ENCODE data around the gene KLK1.
"Not testable (repeated sequence)": the region's sequence is repeated elsewhere in the genome, so short reads cannot be mapped to it uniquely, and the experiment has no call there.

Gene KLK1

DNA sequence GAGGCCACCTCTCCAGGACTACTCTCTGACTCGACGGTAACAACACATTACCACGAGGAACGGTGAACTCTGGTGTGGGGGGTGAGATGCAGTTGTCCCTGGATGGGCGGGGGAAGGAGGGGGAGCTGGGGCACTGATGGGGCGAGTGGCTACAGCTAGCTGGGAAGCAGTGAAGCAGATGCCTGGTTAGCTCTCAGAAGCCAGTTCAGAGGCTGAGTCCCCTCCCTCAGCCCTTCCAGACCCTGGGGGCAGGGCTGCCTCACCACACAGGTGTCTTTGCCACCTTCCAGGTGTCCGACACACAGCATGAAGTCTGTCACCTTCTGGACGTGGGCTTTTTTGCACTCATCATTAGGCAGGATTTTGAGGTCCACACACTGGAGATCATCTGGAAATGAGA is 4.0 kb downstream of the KLK1 start:
- H3K27ac ChIP-seq, result no peak overlapping the region
- TF ChIP-seq, protein P1, sequence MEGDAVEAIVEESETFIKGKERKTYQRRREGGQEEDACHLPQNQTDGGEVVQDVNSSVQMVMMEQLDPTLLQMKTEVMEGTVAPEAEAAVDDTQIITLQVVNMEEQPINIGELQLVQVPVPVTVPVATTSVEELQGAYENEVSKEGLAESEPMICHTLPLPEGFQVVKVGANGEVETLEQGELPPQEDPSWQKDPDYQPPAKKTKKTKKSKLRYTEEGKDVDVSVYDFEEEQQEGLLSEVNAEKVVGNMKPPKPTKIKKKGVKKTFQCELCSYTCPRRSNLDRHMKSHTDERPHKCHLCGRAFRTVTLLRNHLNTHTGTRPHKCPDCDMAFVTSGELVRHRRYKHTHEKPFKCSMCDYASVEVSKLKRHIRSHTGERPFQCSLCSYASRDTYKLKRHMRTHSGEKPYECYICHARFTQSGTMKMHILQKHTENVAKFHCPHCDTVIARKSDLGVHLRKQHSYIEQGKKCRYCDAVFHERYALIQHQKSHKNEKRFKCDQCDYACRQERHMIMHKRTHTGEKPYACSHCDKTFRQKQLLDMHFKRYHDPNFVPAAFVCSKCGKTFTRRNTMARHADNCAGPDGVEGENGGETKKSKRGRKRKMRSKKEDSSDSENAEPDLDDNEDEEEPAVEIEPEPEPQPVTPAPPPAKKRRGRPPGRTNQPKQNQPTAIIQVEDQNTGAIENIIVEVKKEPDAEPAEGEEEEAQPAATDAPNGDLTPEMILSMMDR (conservative IDR thresholded peaks at IDR 0.05), result no peak

DNA sequence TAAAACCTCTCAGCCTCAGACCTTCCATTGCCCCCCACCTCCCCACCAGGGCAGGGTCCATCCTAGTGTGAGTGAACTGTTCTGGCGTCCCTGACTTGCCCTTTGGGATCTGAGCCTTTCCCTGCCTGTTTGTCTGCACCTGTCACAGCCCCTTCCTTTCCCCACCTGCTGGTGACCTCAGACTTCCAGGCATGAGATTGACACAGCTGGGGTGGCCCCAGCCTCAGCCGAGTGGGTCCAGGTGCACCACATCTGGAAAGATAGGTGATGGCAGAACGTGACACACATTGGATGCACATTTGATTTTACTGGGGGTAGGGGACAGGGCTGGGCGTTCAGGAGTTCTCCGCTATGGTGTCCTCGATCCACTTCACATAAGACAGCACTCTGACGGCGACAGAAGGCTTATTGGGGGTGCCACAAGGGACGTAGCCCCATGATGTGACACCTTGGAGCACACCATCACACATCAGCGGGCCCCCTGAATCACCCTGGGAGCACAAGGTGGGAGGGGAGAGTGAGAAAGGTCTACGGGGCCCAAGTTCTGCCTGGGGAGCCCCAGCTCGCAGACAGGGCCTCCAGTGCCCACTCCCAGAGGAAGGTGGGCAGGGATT is 4.6 kb downstream of the KLK1 start:
- peak overlapping the region; percentile 78; the same call in 1 of the 2 replicates for H3K27ac ChIP-seq
- TF ChIP-seq, protein P1 (conservative IDR thresholded peaks at IDR 0.05), result no peak

DNA sequence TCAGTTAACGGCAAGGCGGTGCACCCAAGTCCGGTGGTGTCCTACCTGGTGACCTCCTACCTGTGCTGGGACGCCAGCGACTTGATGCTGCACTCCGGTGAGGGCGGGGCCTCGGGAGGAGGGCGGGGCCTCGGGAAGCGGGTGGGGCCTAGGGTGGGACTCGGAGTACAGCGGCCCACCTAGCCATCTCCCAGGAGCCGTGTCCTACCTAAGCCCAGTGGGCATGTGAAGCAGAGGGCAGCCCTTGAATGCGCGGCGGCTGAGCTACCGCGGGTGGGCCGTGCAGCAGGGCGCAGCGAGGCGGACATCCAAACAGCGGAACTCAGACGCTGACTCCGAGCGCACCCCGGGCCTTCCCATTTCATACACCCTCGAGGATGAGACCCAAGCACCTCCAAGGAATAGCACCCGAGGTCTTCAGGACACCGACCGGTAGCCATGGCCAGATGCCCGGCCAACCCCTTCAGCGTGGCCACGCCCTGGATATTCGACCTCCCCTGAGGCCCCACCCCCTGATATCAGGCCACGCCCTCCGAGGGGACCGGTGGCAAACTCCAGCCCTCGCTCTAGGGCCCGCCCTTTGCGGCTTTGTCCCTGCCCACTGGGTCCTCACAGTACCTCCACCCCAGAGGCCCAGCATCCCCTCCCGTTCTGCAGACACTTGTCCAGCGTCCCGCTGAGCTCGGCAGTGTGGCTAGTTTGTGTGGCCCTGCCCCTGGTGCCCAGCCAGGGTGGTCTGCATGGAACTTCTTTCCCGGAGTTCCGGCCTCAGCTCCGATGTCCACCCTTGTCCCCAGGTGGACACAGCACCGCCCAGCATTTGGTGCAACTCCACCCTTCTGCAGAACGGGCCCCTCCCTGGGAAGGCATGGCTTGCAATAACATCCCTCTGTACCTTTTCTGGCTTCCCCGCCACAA is 5.4 kb downstream of the KLK1 start:
- H3K27ac ChIP-seq, result peak overlapping the region; percentile 78
- TF ChIP-seq, protein P1 (conservative IDR thresholded peaks at IDR 0.05), result no peak

DNA sequence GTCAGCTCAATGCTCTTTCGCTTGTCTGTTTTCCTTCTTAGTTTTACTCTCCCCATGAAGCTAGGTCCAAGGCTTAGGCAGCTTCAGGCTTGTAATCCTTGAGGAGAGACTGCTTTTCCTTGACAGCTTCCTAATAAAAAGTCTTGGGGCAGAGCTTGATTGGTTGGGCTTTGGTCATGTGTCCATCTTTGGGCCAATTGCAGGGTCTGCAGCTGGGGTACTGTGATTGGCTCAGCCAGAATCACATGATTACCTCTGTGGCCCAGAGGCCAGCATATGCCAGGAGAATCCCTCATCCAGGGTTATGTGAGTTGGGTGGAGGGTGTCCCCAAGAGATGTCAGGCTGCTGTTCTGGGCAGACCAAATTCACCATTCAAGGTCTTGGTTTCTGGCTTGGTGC is 8.1 kb downstream of the KLK1 start:
- TF ChIP-seq, protein P1 (conservative IDR thresholded peaks at IDR 0.05), result no peak
- H3K27ac ChIP-seq, result no peak overlapping the region

DNA sequence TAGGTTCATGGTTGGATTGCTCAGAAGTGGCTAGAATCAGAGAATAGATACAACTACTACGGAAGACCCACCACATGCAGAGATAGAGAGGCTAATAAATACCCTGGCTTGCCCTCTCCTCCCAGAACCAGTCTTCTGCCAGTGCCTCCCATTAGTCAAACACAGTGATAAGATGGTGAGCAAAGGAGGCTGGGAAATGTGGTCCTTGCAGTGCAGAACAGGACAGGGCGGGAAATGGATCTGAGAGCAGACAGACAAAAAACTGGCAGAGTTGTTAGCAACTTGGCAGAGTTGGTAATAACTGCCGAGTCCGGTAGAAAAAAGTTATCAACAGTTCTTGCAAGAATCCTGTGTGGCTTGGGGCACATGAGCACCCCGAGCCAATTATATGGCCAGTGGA is 8.7 kb downstream of the KLK1 start:
- TF ChIP-seq, protein P1 (conservative IDR thresholded peaks at IDR 0.05), result no peak
- no peak overlapping the region for H3K27ac ChIP-seq

DNA sequence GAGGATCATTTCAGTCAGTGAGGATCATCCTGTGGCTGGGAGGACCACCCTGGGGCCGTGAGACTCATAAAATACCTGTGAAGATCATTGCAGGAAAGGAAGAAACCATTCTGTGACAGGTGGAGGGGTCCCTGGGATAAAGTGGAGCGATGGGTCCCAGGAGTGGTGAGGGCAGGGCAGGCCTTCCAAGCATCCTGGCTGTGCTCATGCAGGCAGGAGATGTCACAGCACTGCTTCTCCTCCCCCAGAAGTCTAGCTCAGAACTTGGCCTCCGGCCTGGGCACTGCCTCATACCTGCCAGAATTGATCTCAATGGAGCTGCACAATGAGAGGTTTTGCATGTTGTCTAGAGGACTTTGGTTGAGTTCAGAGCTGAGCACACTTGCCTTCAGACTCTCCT is 11.1 kb downstream of the KLK1 start:
- TF ChIP-seq, protein P1 (conservative IDR thresholded peaks at IDR 0.05), result no peak
- H3K27ac ChIP-seq, result no peak overlapping the region

DNA sequence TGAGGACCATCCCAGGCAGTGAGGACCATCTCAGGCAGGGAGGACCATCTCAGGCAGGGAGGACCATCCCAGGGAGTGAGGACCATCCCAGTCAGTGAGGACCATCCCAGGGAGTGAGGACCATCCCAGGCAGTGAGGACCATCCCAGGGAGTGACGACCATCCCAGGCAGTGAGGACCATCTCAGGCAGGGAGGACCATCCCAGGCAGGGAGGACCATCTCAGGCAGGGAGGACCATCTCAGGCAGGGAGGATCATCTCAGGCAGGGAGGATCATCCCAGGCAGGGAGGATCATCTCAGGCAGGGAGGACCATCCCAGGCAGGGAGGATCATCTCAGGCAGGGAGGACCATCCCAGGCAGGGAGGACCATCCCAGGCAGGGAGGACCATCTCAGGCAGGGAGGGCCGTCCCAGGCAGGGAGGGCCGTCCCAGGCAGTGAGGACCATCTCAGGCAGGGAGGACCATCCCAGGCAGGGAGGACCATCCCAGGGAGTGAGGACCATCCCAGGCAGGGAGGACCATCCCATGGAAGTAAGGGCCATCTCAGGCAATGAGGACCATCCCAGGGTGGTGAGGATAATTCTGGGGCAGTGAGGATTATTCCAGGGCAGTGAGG is 11.9 kb downstream of the KLK1 start:
- H3K27ac ChIP-seq, result not testable (repeated sequence)
